ENCODE results near the gene IQCK. TPM values are rescaled to one million over a fixed set of nuclear protein-coding genes. Genes with fewer than 3 reads are reported as not detected.
A peak's percentile ranks its signal among the peaks of the same experiment; 100 is the strongest.

The IQCK gene
- total and polyA plus RNA-seq, 2 donors (not counting 1 experiment from before 2014, with no cell fraction given): 4.6 to 9.9 TPM

GRCh38 chr16:19704321-19705145, 13.5 kb upstream of the IQCK start:
- Histone ChIP-seq H3K27ac (ENCODE audit: insufficient read depth, low read length) (peak overlapping the region; percentile 90), H4K20me1 (ENCODE audit: control insufficient read depth, extremely low read depth, insufficient read depth, low read length) (no peaks in the 10 kb centered on the region), H3K9me3 (ENCODE audit: control insufficient read depth, insufficient read depth, low read depth, low read length) (no peaks in the 10 kb centered on the region), H3K36me3 (ENCODE audit: control insufficient read depth, insufficient read depth, low read length) (peaks cover 16% of the 10 kb centered on the region), H3K27me3 (ENCODE audit: control insufficient read depth, insufficient read depth, low read length) (no peaks in the 10 kb centered on the region), H3K4me3 (replicated peaks in 1 of 4; ENCODE audit: control extremely low read depth in 1 of 4, insufficient read depth in 1 of 4, low read depth in 3 of 4, low read length in 4 of 4) (no peak overlapping the region), H3K4me2 (ENCODE audit: extremely low read depth, insufficient read depth, low read length) (peak overlapping the region; percentile 41), H3K79me2 (ENCODE audit: control insufficient read depth, insufficient read depth, low read length) (no peaks in the 10 kb centered on the region), H3K4me1 (ENCODE audit: control insufficient read depth, extremely low read depth, insufficient read depth, low read length) (peaks cover 17% of the 10 kb centered on the region), H3K9ac (ENCODE audit: insufficient read depth, low read length) (peak overlapping the region; percentile 27), H2AFZ (ENCODE audit: low read length) (no peak overlapping the region)
- no peak for TF ChIP-seq CTCF (conservative IDR thresholded peaks at IDR 0.05 in 1 of 2, IDR thresholded peaks at IDR 0.05 in 1 of 2; ENCODE audit: low read depth in 1 of 2, low read length in 2 of 2)
- TF ChIP-seq EZH2 (IDR thresholded peaks at IDR 0.05; ENCODE audit: low read length, missing control alignments): no peak
- DNase-seq (ENCODE audit: low read depth in 2 of 2): peak; percentile 66 to 79

GRCh38 chr16:19705146-19705501, 12.9 kb upstream of the IQCK start:
- H3K79me2 ChIP-seq (ENCODE audit: control insufficient read depth, insufficient read depth, low read length): no peaks in the 10 kb centered on the region
- peaks cover 17% of the 10 kb centered on the region for H3K36me3 ChIP-seq (ENCODE audit: control insufficient read depth, insufficient read depth, low read length)
- H3K27me3 ChIP-seq (ENCODE audit: control insufficient read depth, insufficient read depth, low read length): no peaks in the 10 kb centered on the region

GRCh38 chr16:19705843-19706242, 12.2 kb upstream of the IQCK start:
- Histone ChIP-seq H3K36me3 (ENCODE audit: control insufficient read depth, insufficient read depth, low read length) (peaks cover 18% of the 10 kb centered on the region), H3K4me2 (ENCODE audit: extremely low read depth, insufficient read depth, low read length) (no peak overlapping the region), H3K27me3 (ENCODE audit: control insufficient read depth, insufficient read depth, low read length) (no peaks in the 10 kb centered on the region), H3K4me1 (ENCODE audit: control insufficient read depth, extremely low read depth, insufficient read depth, low read length) (peaks cover 11% of the 10 kb centered on the region), H3K79me2 (ENCODE audit: control insufficient read depth, insufficient read depth, low read length) (no peaks in the 10 kb centered on the region), H3K9me3 (ENCODE audit: control insufficient read depth, insufficient read depth, low read depth, low read length) (no peaks in the 10 kb centered on the region), H3K9ac (ENCODE audit: insufficient read depth, low read length) (no peak overlapping the region), H3K4me3 (replicated peaks in 1 of 4; ENCODE audit: control extremely low read depth in 1 of 4, insufficient read depth in 1 of 4, low read depth in 3 of 4, low read length in 4 of 4) (no peak overlapping the region), H4K20me1 (ENCODE audit: control insufficient read depth, extremely low read depth, insufficient read depth, low read length) (no peaks in the 10 kb centered on the region), H3K27ac (ENCODE audit: insufficient read depth, low read length) (no peak overlapping the region), H2AFZ (ENCODE audit: low read length) (no peak overlapping the region)
- TF ChIP-seq EZH2 (IDR thresholded peaks at IDR 0.05; ENCODE audit: low read length, missing control alignments): no peak
- no peak for DNase-seq (ENCODE audit: low read depth in 2 of 2)

More at GRCh38 chr16:19705146-19705501, 12.9 kb upstream of the IQCK start:
- Histone ChIP-seq H3K4me2 (ENCODE audit: extremely low read depth, insufficient read depth, low read length) (no peak overlapping the region), H3K4me3 (replicated peaks in 1 of 4; ENCODE audit: control extremely low read depth in 1 of 4, insufficient read depth in 1 of 4, low read depth in 3 of 4, low read length in 4 of 4) (no peak overlapping the region), H3K4me1 (ENCODE audit: control insufficient read depth, extremely low read depth, insufficient read depth, low read length) (peaks cover 17% of the 10 kb centered on the region), H2AFZ (ENCODE audit: low read length) (no peak overlapping the region), H4K20me1 (ENCODE audit: control insufficient read depth, extremely low read depth, insufficient read depth, low read length) (no peaks in the 10 kb centered on the region), H3K9ac (ENCODE audit: insufficient read depth, low read length) (no peak overlapping the region), H3K9me3 (ENCODE audit: control insufficient read depth, insufficient read depth, low read depth, low read length) (no peaks in the 10 kb centered on the region), H3K27ac (ENCODE audit: insufficient read depth, low read length) (peak overlapping the region; percentile 90)
- TF ChIP-seq EZH2 (IDR thresholded peaks at IDR 0.05; ENCODE audit: low read length, missing control alignments) (no peak), CTCF (conservative IDR thresholded peaks at IDR 0.05 in 1 of 2, IDR thresholded peaks at IDR 0.05 in 1 of 2; ENCODE audit: low read depth in 1 of 2, low read length in 2 of 2) (no peak)
- no peak for DNase-seq (ENCODE audit: low read depth in 2 of 2)

Measured in fibroblast of lung (primary cell).